Hematopoietic multipotent progenitor cell treated with erythropoietin and hydrocortisone succinate and interleukin-3 and kit ligand, for 17 days (in vitro differentiated cells): ENCODE data around the gene SH2D3C.

Experiments
- DNase-seq: peaks from one replicate; pipeline ENCODE4 v3.0.0-alpha.2; 2015; ENCODE audit warnings: low spot score

SH2D3C gene

GRCh38 chr9:127694890-127695720 is 83.4 kb downstream of the SH2D3C start:
- DNase-seq: no peak

DNA sequence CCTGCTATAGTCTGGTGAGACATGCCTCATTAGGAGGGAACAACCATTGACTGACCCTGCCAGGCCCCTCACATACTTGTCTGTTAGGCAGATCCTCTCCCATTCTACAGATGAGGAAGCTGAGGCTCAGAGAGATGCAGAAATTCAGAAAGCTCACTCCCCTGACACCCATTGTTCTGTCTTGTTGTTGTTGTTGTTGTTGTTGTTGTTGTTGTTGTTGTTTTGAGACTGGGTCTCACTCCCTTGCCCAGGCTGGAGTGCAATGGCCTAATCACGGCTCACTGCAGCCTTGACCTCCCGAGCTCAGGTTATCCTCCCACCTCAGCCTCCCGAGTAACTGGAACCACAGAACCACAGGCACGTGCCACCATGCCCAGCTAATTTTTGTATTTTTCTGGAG is 84.8 kb downstream of the SH2D3C start:
- no peak for DNase-seq

DNA sequence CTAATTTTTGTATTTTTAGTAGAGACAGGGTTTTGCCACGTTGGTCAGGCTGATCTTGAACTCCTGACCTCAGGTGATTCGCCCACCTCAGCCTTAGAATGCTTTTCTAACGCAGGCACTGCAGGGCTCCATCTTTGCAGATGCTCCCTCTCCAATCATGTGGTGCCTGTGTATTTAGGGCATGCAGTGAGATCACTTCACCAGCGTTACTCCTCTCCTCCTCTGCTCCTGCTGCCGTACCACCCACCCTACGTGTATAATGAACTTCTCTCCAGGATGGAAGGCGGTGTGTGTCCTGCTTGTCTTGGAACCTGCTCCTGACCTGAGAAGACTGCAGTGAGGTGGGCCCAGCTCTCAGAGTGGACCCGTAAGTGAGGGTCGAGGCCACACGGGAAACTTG is 85.3 kb downstream of the SH2D3C start:
- DNase-seq: no peak

DNA sequence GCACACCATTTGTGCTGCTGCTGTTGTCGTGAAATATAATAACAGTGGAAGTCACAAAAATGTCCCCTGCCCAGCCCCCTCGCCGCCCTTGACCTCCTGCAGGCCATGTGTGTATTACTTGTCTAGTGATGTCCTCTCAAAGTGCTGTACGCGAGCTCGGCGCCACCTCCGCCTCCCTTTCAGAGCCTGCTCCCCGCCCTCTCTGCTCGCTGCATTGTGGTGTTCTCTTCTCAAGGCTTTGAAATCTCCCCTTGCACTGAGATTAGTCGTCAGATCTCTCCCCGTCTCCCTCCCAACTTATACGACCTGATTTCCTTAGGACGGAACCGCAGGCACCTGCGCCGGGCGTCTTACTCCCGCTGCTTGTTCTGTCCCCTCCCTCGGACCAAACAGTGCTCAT is 86.4 kb downstream of the SH2D3C start:
- DNase-seq: no peak

DNA sequence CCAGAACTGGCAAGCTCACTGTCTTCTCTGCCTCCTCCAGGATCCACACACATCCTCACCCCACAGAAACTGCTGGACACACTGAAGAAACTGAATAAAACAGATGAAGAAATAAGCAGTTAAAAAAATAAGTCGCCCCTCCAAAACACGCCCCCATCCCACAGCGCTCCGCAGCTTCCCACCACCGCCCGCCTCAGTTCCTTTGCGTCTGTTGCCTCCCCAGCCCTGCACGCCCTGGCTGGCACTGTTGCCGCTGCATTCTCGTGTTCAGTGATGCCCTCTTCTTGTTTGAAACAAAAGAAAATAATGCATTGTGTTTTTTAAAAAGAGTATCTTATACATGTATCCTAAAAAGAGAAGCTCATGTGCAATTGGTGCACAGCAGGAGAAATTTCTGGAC is 87.7 kb downstream of the SH2D3C start:
- no peak for DNase-seq

GRCh38 chr9:127689329-127690000 is 89.0 kb downstream of the SH2D3C start:
- DNase-seq: no peak
